Adipocyte (in vitro differentiated cells): Measurements from ENCODE around the gene FUOM.

ENCODE experiments used
- DNase-seq: peaks from one replicate; pipeline ENCODE4 v3.0.0-alpha.2; 2015; ENCODE audit warnings: low read depth
- H3K27me3 ChIP-seq: replicated peaks from 2 replicates; pipeline ENCODE4 v1.7.0; 2013; ENCODE audit warnings: mild to moderate bottlenecking, low read length, moderate library complexity; ENCODE audit not compliant: control insufficient read depth, insufficient read depth
- H3K36me3 ChIP-seq: 2 replicates; pipeline ENCODE4 v1.7.0; 2013; ENCODE audit warnings: low read length, mild to moderate bottlenecking, moderate library complexity; ENCODE audit not compliant: control insufficient read depth, insufficient read depth, severe bottlenecking
- H3K4me1 ChIP-seq: 2 replicates; pipeline ENCODE4 v1.7.0; 2013; ENCODE audit warnings: mild to moderate bottlenecking, low read length, moderate library complexity; ENCODE audit not compliant: control insufficient read depth, insufficient read depth
- H3K4me3 ChIP-seq: 2 replicates; pipeline ENCODE4 v1.7.0; 2013; ENCODE audit warnings: mild to moderate bottlenecking, low read length, moderate library complexity
- H3K9ac ChIP-seq: 2 replicates; pipeline ENCODE4 v1.7.0; 2013; ENCODE audit warnings: mild to moderate bottlenecking, low read length, moderate library complexity
- H3K9me3 ChIP-seq: 2 replicates; pipeline ENCODE4 v1.7.0; 2013; ENCODE audit warnings: mild to moderate bottlenecking, low read length, moderate library complexity; ENCODE audit not compliant: control insufficient read depth

Gene FUOM

DNA sequence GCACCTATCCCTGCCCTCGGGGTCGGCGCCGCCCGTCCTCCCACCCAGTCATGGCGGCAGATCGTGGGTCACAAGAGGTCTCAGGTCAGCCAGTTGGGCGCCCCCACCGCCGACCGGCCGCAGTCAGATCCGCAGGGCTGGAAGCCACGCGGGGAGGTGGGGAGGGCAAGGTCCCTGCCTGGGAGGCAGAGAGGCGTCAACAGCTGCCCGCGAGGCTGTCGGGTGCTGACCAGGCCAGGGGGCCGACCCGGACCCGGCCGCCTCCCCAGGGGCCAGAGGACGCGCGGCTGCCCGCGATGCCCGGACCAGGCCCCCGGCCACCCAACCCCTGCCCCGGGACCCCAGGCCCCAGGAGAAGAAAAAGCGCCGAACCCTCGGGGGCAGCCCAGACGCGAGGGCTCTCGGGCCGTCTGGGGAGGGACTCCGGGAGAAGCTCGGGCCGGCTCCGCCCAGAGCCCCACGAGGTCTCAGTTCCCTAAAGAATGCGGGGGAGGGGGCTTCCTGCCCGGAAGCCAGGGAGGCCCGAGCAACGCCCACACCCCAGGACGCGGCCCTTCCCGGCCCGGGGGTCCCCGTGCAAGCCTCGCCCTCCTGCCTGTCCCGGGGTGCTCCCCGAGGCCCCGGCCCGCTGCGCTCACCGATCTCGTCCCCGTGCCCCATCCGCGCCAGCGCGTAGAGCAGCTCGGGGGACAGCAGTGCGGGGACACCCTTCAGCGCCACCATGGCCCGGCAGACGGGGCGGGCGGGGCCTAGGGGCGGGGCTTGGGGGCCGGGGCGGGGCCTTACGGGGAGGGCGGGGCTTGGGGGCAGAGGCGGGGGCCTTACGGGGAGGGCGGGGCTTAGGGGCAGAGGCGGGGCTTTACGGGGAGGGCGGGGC lies at the start of gene FUOM:
Gene FUOM (minus strand): TSS at position 735 of the 877 bp plus-strand sequence. CDS start 12 bp downstream, at position 723.
- Histone ChIP-seq H3K9me3 (no peaks in the 10 kb centered on the region), H3K4me1 (no peaks in the 10 kb centered on the region), H3K4me3 (peak within 1 kb of the TSS; percentile 69), H3K27me3 (no peaks in the 10 kb centered on the region), H3K36me3 (peaks cover 9% of the 10 kb centered on the region), H3K9ac (peak within 1 kb of the TSS; percentile 42)
- peak; percentile 71 for DNase-seq

- H3K9me3 ChIP-seq = peaks cover 3% of the 10 kb centered on the region
- H3K27me3 ChIP-seq = no peaks in the 10 kb centered on the region
- peaks cover 74% of the 10 kb centered on the region for H3K36me3 ChIP-seq
- DNase-seq = peak; percentile 28
- no peak overlapping the region for H3K9ac ChIP-seq
- H3K4me1 ChIP-seq = peaks cover 24% of the 10 kb centered on the region
- no peak overlapping the region for H3K4me3 ChIP-seq
Measured at GRCh38 chr10:133405844-133406527, 48.2 kb upstream of the FUOM start.

DNA sequence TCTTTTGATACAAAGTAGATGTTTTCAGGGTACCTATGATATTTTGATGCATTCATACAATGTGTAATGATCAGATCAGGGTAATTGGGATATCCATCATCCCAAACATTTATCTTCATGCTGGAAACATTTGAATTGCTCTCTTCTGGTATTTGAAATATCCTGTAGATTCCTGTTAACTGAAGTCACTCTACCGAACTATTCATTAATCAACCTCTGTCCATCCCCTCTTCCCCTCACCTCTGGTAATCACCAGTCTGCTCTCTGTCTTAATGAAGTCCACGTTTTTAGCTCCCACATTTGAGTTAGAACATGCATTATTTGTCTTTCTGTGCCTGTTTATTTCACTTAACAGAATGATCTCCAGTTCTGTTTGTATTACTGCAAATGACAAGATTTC lies 47.5 kb upstream of the FUOM start:
- Histone ChIP-seq H3K4me3 (no peak overlapping the region), H3K36me3 (peaks cover 68% of the 10 kb centered on the region), H3K27me3 (no peaks in the 10 kb centered on the region), H3K9me3 (no peaks in the 10 kb centered on the region), H3K4me1 (peaks cover 24% of the 10 kb centered on the region), H3K9ac (no peak overlapping the region)
- DNase-seq = no peak

GRCh38 chr10:133403784-133404183 lies 46.0 kb upstream of the FUOM start:
- Histone ChIP-seq H3K4me1 (peaks cover 24% of the 10 kb centered on the region), H3K9me3 (no peaks in the 10 kb centered on the region), H3K27me3 (no peaks in the 10 kb centered on the region), H3K4me3 (no peak overlapping the region), H3K36me3 (peaks cover 69% of the 10 kb centered on the region), H3K9ac (no peak overlapping the region)
- no peak for DNase-seq

- peaks cover 21% of the 10 kb centered on the region for H3K4me1 ChIP-seq
- peaks cover 71% of the 10 kb centered on the region for H3K36me3 ChIP-seq
- H3K9ac ChIP-seq = no peak overlapping the region
- no peak overlapping the region for H3K4me3 ChIP-seq
- no peaks in the 10 kb centered on the region for H3K9me3 ChIP-seq
- H3K27me3 ChIP-seq = no peaks in the 10 kb centered on the region
- DNase-seq = no peak
Measured at GRCh38 chr10:133403359-133403758, 45.5 kb upstream of the FUOM start.

DNA sequence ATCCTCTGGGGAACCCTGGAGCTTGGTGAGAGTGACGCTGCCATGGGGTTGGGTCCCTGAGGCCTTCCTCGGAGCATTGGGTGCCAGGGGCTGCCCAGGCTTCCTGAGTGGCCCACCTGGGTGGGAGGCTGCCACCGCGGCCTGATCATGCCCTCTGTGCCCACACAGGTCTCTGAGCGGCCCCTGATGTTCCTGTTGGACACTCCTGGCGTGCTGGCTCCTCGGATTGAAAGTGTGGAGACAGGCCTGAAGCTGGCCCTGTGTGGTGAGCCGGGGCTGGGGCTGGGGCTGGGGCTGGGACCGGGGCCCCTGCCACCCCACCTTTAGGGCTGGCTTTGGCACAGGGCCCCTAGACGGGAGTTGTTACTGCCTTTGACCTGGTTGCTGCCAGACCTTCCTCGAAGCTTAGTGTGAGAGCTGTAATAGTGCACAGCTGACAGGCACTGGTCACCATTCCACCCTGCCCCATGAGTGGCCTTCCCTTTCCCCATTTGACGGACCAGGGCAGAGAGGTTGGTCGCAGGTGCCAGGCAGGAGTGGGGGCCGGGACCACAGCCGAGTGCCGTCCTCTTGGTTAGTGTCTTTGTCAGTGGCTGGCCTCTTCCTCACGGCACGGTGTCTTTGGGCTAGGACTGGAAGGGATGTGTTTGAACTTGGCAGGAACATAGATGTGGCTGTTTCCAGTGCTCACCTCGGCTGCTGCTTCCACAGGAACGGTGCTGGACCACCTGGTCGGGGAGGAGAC lies 44.3 kb upstream of the FUOM start:
- H3K4me1 ChIP-seq = peaks cover 14% of the 10 kb centered on the region
- DNase-seq = no peak
- no peak overlapping the region for H3K4me3 ChIP-seq
- no peaks in the 10 kb centered on the region for H3K9me3 ChIP-seq
- H3K9ac ChIP-seq = no peak overlapping the region
- no peaks in the 10 kb centered on the region for H3K27me3 ChIP-seq
- H3K36me3 ChIP-seq = peaks cover 62% of the 10 kb centered on the region

DNA sequence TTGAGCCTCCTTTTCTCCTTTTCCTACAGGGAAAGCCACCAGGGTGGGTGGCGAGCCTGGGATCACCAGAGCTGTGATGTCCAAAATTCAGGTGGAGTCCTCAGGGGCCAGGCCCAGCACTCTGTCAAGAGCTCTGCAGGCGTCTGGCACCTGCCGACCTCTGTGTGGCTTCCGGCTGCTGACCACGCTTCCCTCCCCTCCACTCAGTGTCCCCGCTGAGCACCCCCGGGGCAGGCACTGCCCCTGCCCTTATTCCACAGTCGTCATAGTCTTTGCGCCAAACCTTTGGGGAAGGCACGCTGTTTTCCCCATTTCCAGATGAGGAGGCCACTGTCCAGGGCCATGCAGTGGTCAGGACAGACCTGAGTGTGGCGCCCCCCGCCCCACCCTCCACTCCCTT lies 43.7 kb upstream of the FUOM start:
- DNase-seq = no peak
- Histone ChIP-seq H3K36me3 (peaks cover 64% of the 10 kb centered on the region), H3K9me3 (no peaks in the 10 kb centered on the region)

GRCh38 chr10:133400624-133401424 lies 43.0 kb upstream of the FUOM start:
- no peaks in the 10 kb centered on the region for H3K27me3 ChIP-seq
- H3K9me3 ChIP-seq = no peaks in the 10 kb centered on the region
- H3K4me1 ChIP-seq = peaks cover 10% of the 10 kb centered on the region
- H3K9ac ChIP-seq = no peak overlapping the region
- H3K36me3 ChIP-seq = peaks cover 70% of the 10 kb centered on the region
- H3K4me3 ChIP-seq = no peak overlapping the region
- no peak for DNase-seq

More for the DNA sequence above, 43.7 kb upstream of the FUOM start:
- Histone ChIP-seq H3K4me1 (peaks cover 14% of the 10 kb centered on the region), H3K27me3 (no peaks in the 10 kb centered on the region), H3K4me3 (no peak overlapping the region), H3K9ac (no peak overlapping the region)

DNA sequence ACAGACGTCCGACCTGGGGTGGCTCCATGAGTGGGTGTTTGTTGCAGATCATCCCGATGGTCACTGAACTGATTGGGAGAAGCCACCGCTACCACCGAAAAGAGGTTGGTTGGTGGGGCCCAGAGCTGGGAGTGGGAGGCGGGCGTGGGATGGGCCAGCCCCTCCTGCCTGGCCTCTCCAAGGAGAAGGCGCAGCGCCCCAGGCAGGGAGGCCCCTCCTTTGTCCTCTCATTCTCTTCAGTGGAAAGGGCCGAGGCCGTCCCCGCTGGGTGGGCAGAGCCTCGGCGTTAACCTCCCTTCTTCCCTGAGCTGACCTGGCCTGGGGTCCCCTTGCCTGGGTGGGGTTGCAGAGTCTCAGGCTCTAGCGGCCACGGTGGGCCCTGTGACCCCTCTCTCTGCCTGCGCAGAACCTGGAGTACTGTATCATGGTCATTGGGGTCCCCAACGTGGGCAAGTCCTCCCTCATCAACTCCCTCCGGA lies 41.3 kb upstream of the FUOM start:
- peaks cover 14% of the 10 kb centered on the region for H3K4me1 ChIP-seq
- H3K9me3 ChIP-seq = no peaks in the 10 kb centered on the region
- H3K4me3 ChIP-seq = no peak overlapping the region
- DNase-seq = no peak
- H3K36me3 ChIP-seq = peaks cover 59% of the 10 kb centered on the region
- no peaks in the 10 kb centered on the region for H3K27me3 ChIP-seq
- no peak overlapping the region for H3K9ac ChIP-seq

DNA sequence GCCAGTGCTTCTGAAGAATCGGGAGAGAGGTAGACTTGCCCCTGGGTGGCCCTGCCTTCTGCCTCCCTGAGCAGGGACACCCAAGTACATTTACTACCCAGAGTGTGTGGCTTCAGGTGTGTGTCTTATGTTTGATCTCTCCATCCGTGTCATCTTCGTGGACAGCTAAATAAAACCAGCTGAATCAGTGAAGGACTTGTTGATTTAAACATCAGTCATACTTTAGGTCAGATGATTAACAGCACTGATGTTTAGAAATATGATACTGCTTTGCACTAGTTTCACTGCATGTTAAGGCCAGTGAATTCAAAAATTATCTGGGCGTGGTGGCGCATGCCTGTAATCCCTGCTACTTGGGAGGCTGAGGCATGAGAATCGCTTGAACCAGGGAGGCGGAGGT lies 40.1 kb upstream of the FUOM start:
- no peak for DNase-seq
- Histone ChIP-seq H3K27me3 (no peaks in the 10 kb centered on the region), H3K4me1 (peaks cover 13% of the 10 kb centered on the region), H3K9ac (no peak overlapping the region), H3K9me3 (no peaks in the 10 kb centered on the region), H3K4me3 (no peak overlapping the region), H3K36me3 (peaks cover 51% of the 10 kb centered on the region)
